ENCODE measurements around the gene IGFBP2. TPM values are rescaled to one million over a fixed set of nuclear protein-coding genes. Genes with fewer than 3 reads are reported as not detected.

IGFBP2 gene
- total RNA-seq, 2 donors from 2014 or later, result 106 to 177 TPM

GRCh38 chr2:216687646-216688045 lies 54.4 kb downstream of the IGFBP2 start:
- intact Hi-C loops (cut with DNase I), result no loop called here
- H3K4me1 ChIP-seq, result no peaks in the 10 kb centered on the region

DNA sequence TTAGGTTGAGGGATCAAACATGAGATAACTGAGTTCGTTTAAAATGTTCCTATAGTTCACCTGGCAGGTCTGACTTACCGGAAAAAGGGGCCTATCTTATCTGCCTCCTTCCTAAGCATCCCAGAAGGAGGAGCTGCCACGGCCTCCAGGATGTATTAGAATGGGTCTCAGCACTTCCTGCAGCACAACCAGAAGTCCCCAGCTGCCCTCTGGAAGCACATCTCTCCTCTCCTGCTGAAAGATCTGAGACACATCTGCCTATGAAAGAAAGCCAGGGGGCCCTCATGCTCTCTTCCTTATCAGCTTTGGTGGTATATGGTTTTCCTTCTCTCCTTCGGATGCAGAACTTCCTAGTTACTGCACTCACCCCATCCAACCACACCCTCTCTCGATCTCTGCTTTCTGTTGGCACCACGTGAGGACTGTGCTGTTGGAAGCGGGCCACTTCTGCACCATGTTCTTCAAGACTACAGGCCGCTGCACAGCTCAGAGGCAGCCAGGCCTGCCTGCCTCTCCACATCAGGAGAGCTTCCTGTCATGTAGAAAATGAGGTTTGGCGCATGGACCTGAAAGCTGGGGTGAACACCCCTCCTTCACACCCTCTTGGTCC lies 55.6 kb downstream of the IGFBP2 start:
- no peak for DNase-seq
- Histone ChIP-seq H3K27me3 (peaks cover 26% of the 10 kb centered on the region), H3K9ac (ENCODE audit: low read depth in 2 of 2, low read length in 2 of 2) (no peak overlapping the region), H3K4me3 (no peak overlapping the region), H3K9me3 (no peaks in the 10 kb centered on the region), H3K36me3 (no peaks in the 10 kb centered on the region), H3K4me1 (no peaks in the 10 kb centered on the region), H3K27ac (no peak overlapping the region)
- no peak for TF ChIP-seq CTCF (IDR thresholded peaks at IDR 0.05)
- intact Hi-C loops (cut with DNase I), result no loop called here

More at GRCh38 chr2:216687646-216688045, 54.4 kb downstream of the IGFBP2 start:
- no peaks in the 10 kb centered on the region for H3K9me3 ChIP-seq
- H3K9ac ChIP-seq (ENCODE audit: low read depth in 2 of 2, low read length in 2 of 2), result no peak overlapping the region
- DNase-seq, result no peak
- no peak overlapping the region for H3K27ac ChIP-seq
- H3K36me3 ChIP-seq, result no peaks in the 10 kb centered on the region
- TF ChIP-seq CTCF (IDR thresholded peaks at IDR 0.05), result no peak
- H3K4me3 ChIP-seq, result no peak overlapping the region
- peaks cover 19% of the 10 kb centered on the region for H3K27me3 ChIP-seq

GRCh38 chr2:216689397-216689796 lies 56.2 kb downstream of the IGFBP2 start:
- no peaks in the 10 kb centered on the region for H3K36me3 ChIP-seq
- no peak overlapping the region for H3K4me3 ChIP-seq
- H3K9ac ChIP-seq (ENCODE audit: low read depth in 2 of 2, low read length in 2 of 2), result no peak overlapping the region
- DNase-seq, result no peak
- H3K9me3 ChIP-seq, result no peaks in the 10 kb centered on the region
- intact Hi-C loops (cut with DNase I), result no loop called here
- no peak overlapping the region for H3K27ac ChIP-seq
- TF ChIP-seq CTCF (IDR thresholded peaks at IDR 0.05), result no peak
- H3K4me1 ChIP-seq, result no peaks in the 10 kb centered on the region
- H3K27me3 ChIP-seq, result peaks cover 32% of the 10 kb centered on the region

- Histone ChIP-seq H3K27ac (no peak overlapping the region), H3K9me3 (no peaks in the 10 kb centered on the region), H3K4me1 (no peaks in the 10 kb centered on the region), H3K4me3 (no peak overlapping the region), H3K36me3 (no peaks in the 10 kb centered on the region), H3K27me3 (peaks cover 43% of the 10 kb centered on the region), H3K9ac (ENCODE audit: low read depth in 2 of 2, low read length in 2 of 2) (peak overlapping the region in 1 of 2 donors; percentile 46)
- no peak for DNase-seq
- TF ChIP-seq CTCF (IDR thresholded peaks at IDR 0.05), result no peak
- intact Hi-C loops (cut with DNase I), result loop anchor here (10.0 kb wide), 2 partner anchors 364 to 474 kb away; no protein-coding TSS in a partner anchor
Measured at GRCh38 chr2:216690456-216690852, 57.2 kb downstream of the IGFBP2 start.

GRCh38 chr2:216690853-216691741 lies 57.9 kb downstream of the IGFBP2 start:
- H3K27me3 ChIP-seq, result peaks cover 44% of the 10 kb centered on the region
- TF ChIP-seq CTCF (IDR thresholded peaks at IDR 0.05), result no peak
- peak overlapping the region; percentile 26 to 40 for H3K9ac ChIP-seq (ENCODE audit: low read depth in 2 of 2, low read length in 2 of 2)
- H3K27ac ChIP-seq, result peak overlapping the region; percentile 50
- no peak for DNase-seq
- H3K4me3 ChIP-seq, result peak overlapping the region; percentile 5
- no peaks in the 10 kb centered on the region for H3K36me3 ChIP-seq
- H3K4me1 ChIP-seq, result no peaks in the 10 kb centered on the region
- intact Hi-C loops (cut with DNase I), result loop anchor here (10.0 kb wide), 2 partner anchors 364 to 474 kb away; no protein-coding TSS in a partner anchor
- H3K9me3 ChIP-seq, result no peaks in the 10 kb centered on the region
